Measurements from ENCODE around the gene TGFB3. TPM values are rescaled to one million over a fixed set of nuclear protein-coding genes. Genes with fewer than 3 reads are reported as not detected.

Gene TGFB3
- total RNA-seq, 4 donors from 2014 or later, result 1.5 to 10.5 (median 5.0) TPM

GRCh38 chr14:75983019-75983358, 1.2 kb upstream of the TGFB3 start:
- TF ChIP-seq CTCF (IDR thresholded peaks at IDR 0.05), result no peak
- TF ChIP-seq POLR2A (IDR thresholded peaks at IDR 0.05), result no peak
- intact Hi-C loops (cut with DNase I), result loop anchor here (5.0 kb wide), 2 partner anchors 76 to 276 kb away; no protein-coding TSS in a partner anchor
- Histone ChIP-seq H3K27ac (peak overlapping the region; percentile 88 to 97 (median 92)), H3K9me3 (no peaks in the 10 kb centered on the region), H3K4me1 (peaks cover 13 to 68% (median 28%) of the 10 kb centered on the region in 3 donors), H3K27me3 (no peaks in the 10 kb centered on the region), H3K4me3 (peak overlapping the region; percentile 63 to 91 (median 72)), H3K36me3 (no peaks in the 10 kb centered on the region)
- 50 to 58% methylated on average over 2 to 4 of the region's 7 CpGs for WGBS, 2 donors
- DNase-seq, result no peak

GRCh38 chr14:75982266-75983018, 647 bp upstream of the TGFB3 start:
- intact Hi-C loops (cut with DNase I), result loop anchor here (5.0 kb wide), 2 partner anchors 75 to 275 kb away; no protein-coding TSS in a partner anchor
- Histone ChIP-seq H3K27ac (peak overlapping the region; percentile 88 to 97 (median 92)), H3K4me1 (peaks cover 13 to 74% (median 29%) of the 10 kb centered on the region in 3 donors), H3K36me3 (no peaks in the 10 kb centered on the region), H3K27me3 (no peaks in the 10 kb centered on the region), H3K9me3 (no peaks in the 10 kb centered on the region), H3K4me3 (peak overlapping the region; percentile 63 to 91 (median 72))
- no peak for DNase-seq
- TF ChIP-seq POLR2A (IDR thresholded peaks at IDR 0.05) (no peak), CTCF (IDR thresholded peaks at IDR 0.05) (peak in 5 of 6 experiments; percentile 27 to 58 (median 47))
- 0% methylated on average over 9 of the region's 77 CpGs for WGBS, 2 donors

- Histone ChIP-seq H3K4me3 (peak overlapping the region in 3 of 4 donors; percentile 63 to 91 (median 65)), H3K27ac (peak overlapping the region; percentile 88 to 97 (median 92)), H3K4me1 (peaks cover 13 to 70% (median 24%) of the 10 kb centered on the region in 3 donors), H3K9me3 (no peaks in the 10 kb centered on the region), H3K27me3 (no peaks in the 10 kb centered on the region), H3K36me3 (no peaks in the 10 kb centered on the region)
- no peak for DNase-seq
- intact Hi-C loops (cut with DNase I), result loop anchor here (5.0 kb wide), 2 partner anchors 74 to 274 kb away; no protein-coding TSS in a partner anchor
- WGBS, 2 donors, result 36 to 43% methylated on average over 6 to 8 of the region's 8 CpGs
- no peak for TF ChIP-seq POLR2A (IDR thresholded peaks at IDR 0.05)
- no peak for TF ChIP-seq CTCF (IDR thresholded peaks at IDR 0.05)
Observed at GRCh38 chr14:75980856-75981255, 939 bp downstream of the TGFB3 start.

GRCh38 chr14:75979648-75980565, 1.9 kb downstream of the TGFB3 start:
- H3K4me3 ChIP-seq, result peak overlapping the region; percentile 2 to 91 (median 64)
- 61 to 62% methylated on average over 16 to 19 of the region's 27 CpGs for WGBS, 2 donors
- no peak for DNase-seq

More at GRCh38 chr14:75979648-75980565, 1.9 kb downstream of the TGFB3 start:
- Histone ChIP-seq H3K27ac (peak overlapping the region in 3 of 4 donors; percentile 91 to 97 (median 92)), H3K27me3 (no peaks in the 10 kb centered on the region), H3K36me3 (no peaks in the 10 kb centered on the region), H3K4me1 (peaks cover 13 to 63% (median 20%) of the 10 kb centered on the region in 3 donors), H3K9me3 (no peaks in the 10 kb centered on the region)
- TF ChIP-seq CTCF (IDR thresholded peaks at IDR 0.05) (no peak), POLR2A (IDR thresholded peaks at IDR 0.05) (no peak)
- intact Hi-C loops (cut with DNase I), result loop anchor here (5.0 kb wide), 2 partner anchors 73 to 273 kb away; no protein-coding TSS in a partner anchor

Measured in esophagus squamous epithelium (tissue), 5 donors.